ENCODE data around the gene SESN1.

SESN1 gene

DNA sequence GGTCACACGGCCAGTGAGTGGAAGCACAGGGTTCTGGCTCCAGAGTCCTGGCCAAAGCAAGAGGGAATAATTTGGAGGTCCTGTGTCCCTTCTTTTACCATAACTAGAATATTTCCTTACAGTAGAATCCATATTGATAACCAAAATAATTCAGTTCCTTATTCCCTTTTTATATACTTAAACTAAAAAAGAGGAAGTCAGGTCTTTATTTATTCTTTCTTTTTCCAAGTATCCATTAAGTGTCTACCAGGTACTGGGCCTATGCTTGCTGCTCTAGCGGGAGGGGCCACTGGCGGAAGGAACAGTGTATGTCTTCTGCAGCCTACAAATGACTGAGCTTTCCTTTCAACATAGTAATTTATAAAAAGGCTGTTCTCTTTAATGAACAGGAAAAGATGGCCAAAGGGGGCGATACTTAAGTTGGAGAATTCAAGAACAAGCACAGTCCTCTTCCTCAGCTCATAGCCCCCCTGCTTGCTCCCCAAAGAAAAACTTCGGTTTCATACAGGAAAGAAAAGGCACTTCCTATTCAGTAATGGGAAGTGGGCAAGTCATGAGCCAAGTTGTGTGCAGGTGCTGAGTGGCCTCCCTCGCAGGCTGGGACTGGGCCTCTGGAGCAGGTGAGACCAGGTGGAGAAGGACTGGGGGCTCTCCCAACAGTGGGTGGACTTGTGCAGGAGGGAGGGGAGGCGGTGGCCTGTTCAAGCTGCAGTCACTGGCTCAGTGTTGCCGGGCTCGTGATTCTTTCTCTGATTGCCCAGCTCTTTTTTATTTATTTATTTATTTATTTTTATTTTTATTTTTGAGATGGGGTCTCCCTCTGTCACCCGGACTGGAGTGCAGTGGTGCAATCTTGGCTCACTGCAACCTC is 135.5 kb downstream of the SESN1 start (continued):
- TF ChIP-seq, protein P1, sequence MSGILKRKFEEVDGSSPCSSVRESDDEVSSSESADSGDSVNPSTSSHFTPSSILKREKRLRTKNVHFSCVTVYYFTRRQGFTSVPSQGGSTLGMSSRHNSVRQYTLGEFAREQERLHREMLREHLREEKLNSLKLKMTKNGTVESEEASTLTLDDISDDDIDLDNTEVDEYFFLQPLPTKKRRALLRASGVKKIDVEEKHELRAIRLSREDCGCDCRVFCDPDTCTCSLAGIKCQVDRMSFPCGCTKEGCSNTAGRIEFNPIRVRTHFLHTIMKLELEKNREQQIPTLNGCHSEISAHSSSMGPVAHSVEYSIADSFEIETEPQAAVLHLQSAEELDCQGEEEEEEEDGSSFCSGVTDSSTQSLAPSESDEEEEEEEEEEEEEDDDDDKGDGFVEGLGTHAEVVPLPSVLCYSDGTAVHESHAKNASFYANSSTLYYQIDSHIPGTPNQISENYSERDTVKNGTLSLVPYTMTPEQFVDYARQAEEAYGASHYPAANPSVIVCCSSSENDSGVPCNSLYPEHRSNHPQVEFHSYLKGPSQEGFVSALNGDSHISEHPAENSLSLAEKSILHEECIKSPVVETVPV (CRISPR knock-in tag; IDR thresholded peaks at IDR 0.05) = no peak
- TF ChIP-seq ZC3H10 (CRISPR knock-in tag; IDR thresholded peaks at IDR 0.05) = no peak

GRCh38 chr6:108957221-108957620 is 137.4 kb downstream of the SESN1 start:
- ATAC-seq = no peak
- TF ChIP-seq ZC3H10 (CRISPR knock-in tag; IDR thresholded peaks at IDR 0.05) = no peak
- no peak for TF ChIP-seq PATZ1 (CRISPR knock-in tag; IDR thresholded peaks at IDR 0.05; ENCODE audit: borderline replicate concordance)
- no peak for TF ChIP-seq ESRRG (CRISPR knock-in tag; IDR thresholded peaks at IDR 0.05)
- no peak for TF ChIP-seq RARB (CRISPR knock-in tag; IDR thresholded peaks at IDR 0.05)
- no peak for TF ChIP-seq PPARA (CRISPR knock-in tag; IDR thresholded peaks at IDR 0.05; ENCODE audit: borderline replicate concordance)
- TF ChIP-seq TCF4 (CRISPR knock-in tag; IDR thresholded peaks at IDR 0.05; ENCODE audit: borderline replicate concordance) = no peak
- no peak for TF ChIP-seq OSR1 (CRISPR knock-in tag; IDR thresholded peaks at IDR 0.05)
- TF ChIP-seq TSHZ2 (CRISPR knock-in tag; IDR thresholded peaks at IDR 0.05) = no peak
- TF ChIP-seq ISL1 (CRISPR knock-in tag; IDR thresholded peaks at IDR 0.05) = no peak
- TF ChIP-seq BACH2 (CRISPR knock-in tag; IDR thresholded peaks at IDR 0.05; ENCODE audit: borderline replicate concordance) = no peak
- TF ChIP-seq, protein P1 (CRISPR knock-in tag; IDR thresholded peaks at IDR 0.05) = no peak
- no peak for TF ChIP-seq CREB5 (CRISPR knock-in tag; IDR thresholded peaks at IDR 0.05; ENCODE audit: low read depth)
- TF ChIP-seq ZFP30 (CRISPR knock-in tag; IDR thresholded peaks at IDR 0.05) = no peak
- TF ChIP-seq SNAI2 (CRISPR knock-in tag; IDR thresholded peaks at IDR 0.05) = no peak
- no peak for TF ChIP-seq ZNF8 (CRISPR knock-in tag; IDR thresholded peaks at IDR 0.05)
- no peak for TF ChIP-seq GLIS3 (CRISPR knock-in tag; IDR thresholded peaks at IDR 0.05)

DNA sequence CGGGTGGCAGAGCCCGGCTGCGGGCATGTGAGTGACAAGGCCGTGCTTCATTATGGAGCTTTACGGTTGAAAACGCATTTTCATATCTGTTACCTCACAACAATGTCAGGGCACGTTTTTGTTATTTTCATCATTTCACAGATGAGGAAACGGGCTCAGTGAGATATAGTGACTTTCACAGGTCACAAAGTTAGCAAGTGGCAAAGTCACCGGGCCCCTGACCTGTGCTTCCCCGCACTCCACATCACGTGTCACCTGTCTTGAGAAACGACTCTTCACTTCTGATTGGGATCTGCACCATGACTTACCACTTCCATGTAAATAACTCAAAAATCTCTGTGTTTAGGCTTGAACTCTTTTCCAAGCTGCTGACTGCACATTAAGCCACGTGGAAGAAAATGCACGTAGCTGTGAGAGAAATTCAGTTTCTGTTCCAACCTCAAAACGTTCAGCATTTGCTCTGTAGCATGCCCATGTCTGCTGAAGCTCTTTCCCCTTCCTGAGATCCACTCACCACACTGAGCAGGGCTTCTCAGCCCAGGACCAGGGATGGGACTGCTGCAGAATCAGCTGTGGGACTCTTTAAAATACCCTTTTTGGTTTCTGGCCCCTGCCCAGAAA is 139.2 kb downstream of the SESN1 start:
- TF ChIP-seq ISL1 (CRISPR knock-in tag; IDR thresholded peaks at IDR 0.05) (no peak), BACH2 (CRISPR knock-in tag; IDR thresholded peaks at IDR 0.05; ENCODE audit: borderline replicate concordance) (no peak), ZFP30 (CRISPR knock-in tag; IDR thresholded peaks at IDR 0.05) (no peak), TSHZ2 (CRISPR knock-in tag; IDR thresholded peaks at IDR 0.05) (no peak), RARB (CRISPR knock-in tag; IDR thresholded peaks at IDR 0.05) (no peak), ZFP3 (CRISPR knock-in tag; IDR thresholded peaks at IDR 0.05) (no peak), SNAI2 (CRISPR knock-in tag; IDR thresholded peaks at IDR 0.05) (no peak), CREB5 (CRISPR knock-in tag; IDR thresholded peaks at IDR 0.05; ENCODE audit: low read depth) (no peak), PPARA (CRISPR knock-in tag; IDR thresholded peaks at IDR 0.05; ENCODE audit: borderline replicate concordance) (no peak)
- TF ChIP-seq, protein P1 (CRISPR knock-in tag; IDR thresholded peaks at IDR 0.05) = no peak
- ATAC-seq = no peak
